T-cell (primary cell): Measurements from ENCODE around the gene ULK3. TPM values are rescaled to one million over a fixed set of nuclear protein-coding genes. Genes with fewer than 3 reads are reported as not detected.
A peak's percentile ranks its signal among the peaks of the same experiment; 100 is the strongest.

Experiments used
- ATAC-seq, 4 experiments: fragments of 200-7000 bp in 3 of 4; fragments of 150-1000 bp in 1 of 4; cut with Tn5 transposase; replicated peaks in 1 of 4; 1 replicate in 3 of 4; 2 replicates in 1 of 4; pipeline ENCODE4 v1.10.0; 2021; ENCODE audit warnings: moderate library complexity in 3 of 4, mild to moderate bottlenecking in 2 of 4, moderate number of reproducible peaks in 1 of 4
- CTCF ChIA-PET, 2 donors: fragments of 300-600 bp; sonication (Branson Sonifier 250); formaldehyde crosslinking; loops; one replicate each; lab custom pipeline; 2022; ENCODE audit warnings: antibody characterized with exemption in 2 of 2; lab: Charles Lee
- POLR2A ChIA-PET, 2 donors: fragments of 300-600 bp; sonication (Branson Sonifier 250); formaldehyde crosslinking; loops; one replicate each; lab custom pipeline; 2022; ENCODE audit warnings: antibody characterized with exemption in 2 of 2; lab: Charles Lee
- DNase-seq, 35 experiments: peaks; one replicate each; pipeline versions ENCODE4 v3.0.0 to v3.0.0-alpha.2; 2013 to 2023
- H3K27ac ChIP-seq: one replicate; pipeline ENCODE4 v1.5.1; 2013; ENCODE audit warnings: low read length
- H3K27me3 ChIP-seq, 2 experiments: replicated peaks in 1 of 2; 1 replicate in 1 of 2; 2 replicates in 1 of 2; pipeline versions ENCODE4 v1.6.1 to v1.7.0; 2013; ENCODE audit warnings: low read length in 1 of 2, mixed read lengths in 1 of 2; ENCODE audit not compliant: control insufficient read depth in 2 of 2, insufficient read depth in 2 of 2; ENCODE audit errors: extremely low read depth in 1 of 2
- H3K36me3 ChIP-seq, 2 donors: 1 replicate in 1 of 2; 2 replicates in 1 of 2; pipeline versions ENCODE4 v1.6.1 to v1.7.0; 2013; ENCODE audit warnings: low read length in 1 of 2; ENCODE audit not compliant: control insufficient read depth in 2 of 2, insufficient read depth in 1 of 2; ENCODE audit errors: extremely low read depth in 1 of 2
- H3K4me1 ChIP-seq, 2 experiments: 1 replicate in 1 of 2; 2 replicates in 1 of 2; pipeline versions ENCODE4 v1.6.1 to v1.7.0; 2013; ENCODE audit warnings: low read length in 2 of 2, mixed read lengths in 1 of 2; ENCODE audit not compliant: insufficient read depth in 2 of 2, control insufficient read depth in 1 of 2; ENCODE audit errors: extremely low read depth in 1 of 2
- H3K4me3 ChIP-seq, 2 donors: 1 replicate in 1 of 2; 2 replicates in 1 of 2; pipeline versions ENCODE4 v1.5.1 to v1.7.0; 2013; ENCODE audit warnings: mild to moderate bottlenecking in 2 of 2, low read length in 1 of 2, moderate library complexity in 1 of 2; ENCODE audit not compliant: control insufficient read depth in 1 of 2; ENCODE audit errors: extremely low read depth in 1 of 2
- H3K9me3 ChIP-seq: 2 replicates; pipeline ENCODE4 v1.7.0; 2013
- H3K27ac Mint-ChIP-seq, 2 donors: one replicate each; pipeline ENCODE4 v1.8.0; 2020 to 2021; ENCODE audit warnings: mild to moderate bottlenecking in 2 of 2, mixed read lengths in 2 of 2
- H3K27me3 Mint-ChIP-seq, 2 donors: one replicate each; pipeline ENCODE4 v1.8.0; 2021 to 2022; ENCODE audit warnings: mixed read lengths in 2 of 2
- H3K36me3 Mint-ChIP-seq: one replicate; pipeline ENCODE4 v1.8.0; 2021; ENCODE audit warnings: mixed read lengths
- H3K4me1 Mint-ChIP-seq, 3 donors: one replicate each; pipeline ENCODE4 v1.8.0; 2020 to 2022; ENCODE audit warnings: mixed read lengths in 3 of 3, mild to moderate bottlenecking in 1 of 3
- H3K4me3 Mint-ChIP-seq, 3 donors: one replicate each; pipeline ENCODE4 v1.8.0; 2020 to 2022; ENCODE audit warnings: mild to moderate bottlenecking in 3 of 3, mixed read lengths in 3 of 3, moderate library complexity in 3 of 3
- H3K9me3 Mint-ChIP-seq, 3 donors: one replicate each; pipeline ENCODE4 v1.8.0; 2020 to 2022; ENCODE audit warnings: mixed read lengths in 3 of 3
- WGBS: methylation state at CpG from one replicate; pipeline ENCODE4 v1.1.5; 2013; ENCODE audit warnings: missing lambda C conversion rate; ENCODE audit not compliant: insufficient coverage; 5-methylcytosine and 5-hydroxymethylcytosine counted together
- total RNA-seq, 35 experiments: library from RNA in 6 of 35; stranded (reverse) in 6 of 35; fragments of 120-200 nt in 1 of 35; gene quantifications; one replicate each; pipeline versions ENCODE4 v1.2.1 to v1.2.4 and lab custom pipeline; 2013 to 2026

ULK3 gene
- total RNA-seq, 5 donors from 2014 or later (not counting 1 experiment from before 2014, with no cell fraction given), result 53.4 to 112 (median 101) TPM

DNA sequence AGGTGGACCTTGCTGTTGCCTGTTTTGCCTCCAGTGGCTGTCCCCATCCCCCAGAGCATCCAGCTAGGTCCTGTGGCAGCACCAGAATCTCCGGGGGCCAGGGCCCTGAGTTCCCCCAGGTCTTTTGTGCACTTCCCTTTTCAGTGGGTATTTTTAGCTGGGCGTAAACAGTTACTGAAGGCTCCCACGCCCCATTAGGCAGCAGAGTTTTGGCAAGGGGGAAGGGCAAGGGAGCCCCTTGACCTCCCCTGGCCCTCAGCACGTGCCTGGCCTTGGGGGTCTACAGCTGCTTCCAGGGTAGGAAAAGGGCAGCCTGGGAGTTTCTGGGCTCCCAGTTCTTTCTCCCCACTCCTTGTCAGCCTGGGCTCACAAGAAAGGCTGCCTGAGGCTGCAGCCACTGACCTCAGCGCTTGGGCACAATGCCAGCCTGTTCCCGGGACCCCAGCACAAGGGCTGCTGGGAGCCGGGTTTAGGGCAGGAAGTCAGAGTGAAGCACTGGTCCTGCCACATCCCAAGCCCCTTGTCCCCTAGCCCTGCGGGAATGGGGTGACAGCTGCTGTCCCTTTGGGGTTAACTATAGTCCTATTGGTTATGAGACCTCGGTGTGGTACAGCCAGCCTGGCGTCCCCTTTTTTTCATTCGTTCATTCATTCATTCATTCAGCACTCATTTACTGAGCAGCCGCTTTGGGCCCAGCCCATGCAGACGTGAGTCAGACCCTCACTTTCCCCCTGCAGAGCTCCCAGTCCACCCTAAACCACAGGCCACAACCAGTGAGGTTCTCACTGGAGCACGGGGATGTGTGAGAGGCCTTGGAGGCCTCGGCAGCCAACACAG lies 52.7 kb downstream of the ULK3 start:
- Histone ChIP-seq H3K4me1 (peaks cover 76 to 96% of the 10 kb centered on the region in 2 experiments), H3K27ac (peak overlapping the region; percentile 93), H3K9me3 (no peaks in the 10 kb centered on the region), H3K27me3 (no peaks in the 10 kb centered on the region), H3K4me3 (peak overlapping the region; percentile 90 to 95), H3K36me3 (peaks cover 0 to 38% of the 10 kb centered on the region in 2 donors)
- ChIA-PET POLR2A (interaction anchor here in 1 of 2 donors (0.6 kb wide), 1 partner anchor 17 kb away, joined by 5 read pairs; no protein-coding TSS in a partner anchor), CTCF (interaction anchor here in 1 of 2 donors (1.0 to 8.6 kb wide), 3 partner anchors 9 to 19 kb away, joined by 4 to 158 read pairs (median 9); partner anchors contain the start of gene CSK)
- Mint-ChIP-seq H3K4me1 (peaks cover 92 to 95% (median 95%) of the 10 kb centered on the region in 3 donors), H3K4me3 (peak overlapping the region; percentile 84 to 93 (median 93)), H3K27ac (peak overlapping the region; percentile 99 to 100), H3K36me3 (peaks cover 14% of the 10 kb centered on the region), H3K27me3 (no peaks in the 10 kb centered on the region), H3K9me3 (no peaks in the 10 kb centered on the region)
- ATAC-seq, result no peak
- DNase-seq, result peak in 1 of 35 experiments; percentile 48
- WGBS, result 0% methylated on average over 8 of the region's 15 CpGs

- DNase-seq, result peak in 1 of 35 experiments; percentile 7
- H3K4me1 Mint-ChIP-seq, result peaks cover 92 to 95% (median 95%) of the 10 kb centered on the region in 3 donors
- peaks cover 14% of the 10 kb centered on the region for H3K36me3 Mint-ChIP-seq
Observed at GRCh38 chr15:74789741-74790079, 53.2 kb downstream of the ULK3 start.

DNA sequence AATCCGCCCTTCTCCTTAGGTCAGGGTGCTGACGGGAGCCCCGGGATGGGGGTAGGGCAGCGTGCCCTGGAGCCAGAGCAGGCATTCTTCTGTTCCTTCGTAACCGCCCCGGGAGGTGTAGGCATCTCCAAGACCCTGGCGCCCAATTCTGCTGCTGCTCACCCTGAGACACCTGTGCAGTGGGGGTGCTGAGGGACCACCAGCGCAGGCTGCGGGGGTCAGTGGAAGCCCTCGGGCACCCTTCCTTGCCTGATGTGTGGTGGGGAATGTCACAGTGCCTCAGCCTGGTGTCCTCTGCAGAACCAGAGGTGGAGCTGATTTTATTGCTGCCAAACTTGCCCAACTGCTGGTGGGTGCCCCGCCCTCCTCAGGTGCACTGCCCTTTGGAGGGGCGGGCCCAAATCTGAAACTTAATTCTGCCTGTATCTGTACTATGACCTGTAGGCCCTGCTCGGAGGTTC lies 53.8 kb downstream of the ULK3 start:
- Mint-ChIP-seq H3K4me3 (peak overlapping the region; percentile 84 to 93 (median 93)), H3K4me1 (peaks cover 93 to 95% (median 94%) of the 10 kb centered on the region in 3 donors), H3K9me3 (no peaks in the 10 kb centered on the region), H3K27ac (peak overlapping the region; percentile 99 to 100), H3K36me3 (peaks cover 14% of the 10 kb centered on the region), H3K27me3 (no peaks in the 10 kb centered on the region)
- H3K4me1 ChIP-seq, result peaks cover 66 to 95% of the 10 kb centered on the region in 2 experiments
- H3K9me3 ChIP-seq, result no peaks in the 10 kb centered on the region
- ATAC-seq (no peak), DNase-seq (peak in 8 of 35 experiments; percentile 32 to 58 (median 38))
- H3K27me3 ChIP-seq, result no peaks in the 10 kb centered on the region
- H3K4me3 ChIP-seq, result peak overlapping the region; percentile 90 to 95
- H3K36me3 ChIP-seq, result peaks cover 0 to 37% of the 10 kb centered on the region in 2 donors
- peak overlapping the region; percentile 93 for H3K27ac ChIP-seq
- WGBS, result 1% methylated on average over 14 of the region's 14 CpGs
- CTCF ChIA-PET, result interaction anchor here in 1 of 2 donors (1.8 kb wide), 1 partner anchor 18 kb away, joined by 9 read pairs; no protein-coding TSS in a partner anchor
- POLR2A ChIA-PET, result interaction anchor here in 1 of 2 donors (1.1 kb wide), 1 partner anchor 8 kb away, joined by 3 read pairs; no protein-coding TSS in a partner anchor

More at GRCh38 chr15:74789741-74790079, 53.2 kb downstream of the ULK3 start:
- Histone ChIP-seq H3K27me3 (no peaks in the 10 kb centered on the region), H3K9me3 (no peaks in the 10 kb centered on the region), H3K4me3 (peak overlapping the region; percentile 90 to 95), H3K4me1 (peaks cover 71 to 95% of the 10 kb centered on the region in 2 experiments), H3K36me3 (peaks cover 0 to 37% of the 10 kb centered on the region in 2 donors), H3K27ac (peak overlapping the region; percentile 93)
- Mint-ChIP-seq H3K4me3 (peak overlapping the region; percentile 84 to 93 (median 93)), H3K9me3 (no peaks in the 10 kb centered on the region), H3K27ac (peak overlapping the region; percentile 99 to 100), H3K27me3 (no peaks in the 10 kb centered on the region)
- WGBS, result 4% methylated on average over 3 of the region's 3 CpGs
- POLR2A ChIA-PET, result interaction anchor here in 1 of 2 donors (0.6 kb wide), 1 partner anchor 16 kb away, joined by 5 read pairs; no protein-coding TSS in a partner anchor
- CTCF ChIA-PET, result interaction anchor here in 1 of 2 donors (1.0 to 1.8 kb wide), 2 partner anchors 10 to 19 kb away, joined by 4 to 9 read pairs; no protein-coding TSS in a partner anchor
- ATAC-seq, result no peak

DNA sequence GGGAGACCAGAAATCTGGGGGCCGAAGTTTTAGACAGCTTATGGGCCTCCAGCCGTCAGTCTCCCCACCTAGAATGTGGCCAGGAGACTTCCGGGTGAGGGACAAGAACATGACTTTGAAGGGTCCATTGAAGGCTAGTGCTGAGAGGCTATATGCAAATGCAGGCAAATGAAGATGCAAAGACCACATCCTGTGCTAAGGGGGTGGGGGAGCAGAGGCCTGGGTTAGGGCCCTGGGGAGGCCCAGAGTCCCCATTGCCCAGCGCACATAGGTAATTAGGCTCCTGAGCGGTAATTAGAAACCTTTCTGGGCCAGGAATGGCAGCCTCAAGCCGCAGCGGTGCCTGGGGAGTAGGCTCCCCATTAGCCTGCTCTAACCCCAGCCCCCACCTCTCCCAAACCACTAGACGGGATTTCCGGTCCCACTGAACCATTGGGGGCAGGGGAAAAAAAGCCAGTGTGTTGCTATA lies 54.2 kb downstream of the ULK3 start:
- no peaks in the 10 kb centered on the region for H3K9me3 Mint-ChIP-seq
- CTCF ChIA-PET, result interaction anchor here (0.8 to 3.3 kb wide), 12 partner anchors 8 to 207 kb away, joined by 3 to 93 read pairs (median 8); partner anchors contain the start of gene SCAMP5 (in 1 of the 2)

GRCh38 chr15:74788042-74788682 lies 54.8 kb downstream of the ULK3 start:
- H3K9me3 Mint-ChIP-seq, result no peaks in the 10 kb centered on the region
- H3K4me3 Mint-ChIP-seq, result peak overlapping the region; percentile 84 to 93 (median 93)
- WGBS, result 0% methylated on average over 3 of the region's 7 CpGs
- Histone ChIP-seq H3K4me1 (peaks cover 62 to 95% of the 10 kb centered on the region in 2 experiments), H3K36me3 (peaks cover 0 to 37% of the 10 kb centered on the region in 2 donors), H3K4me3 (peak overlapping the region; percentile 90 to 95), H3K9me3 (no peaks in the 10 kb centered on the region), H3K27ac (peak overlapping the region; percentile 93), H3K27me3 (no peaks in the 10 kb centered on the region)
- no peak for ATAC-seq
- POLR2A ChIA-PET, result interaction anchor here (0.5 to 1.9 kb wide), 6 partner anchors 9 to 657 kb away, joined by 3 to 15 read pairs (median 6); no protein-coding TSS in a partner anchor
- H3K36me3 Mint-ChIP-seq, result peaks cover 14% of the 10 kb centered on the region
- CTCF ChIA-PET, result interaction anchor here (0.5 to 3.3 kb wide), 17 partner anchors 9 to 207 kb away, joined by 3 to 93 read pairs (median 5); partner anchors contain the start of genes RPP25 (in 1 of the 2) and SCAMP5 (in 1 of the 2)
- H3K4me1 Mint-ChIP-seq, result peaks cover 93 to 97% (median 94%) of the 10 kb centered on the region in 3 donors
- DNase-seq, result peak in 2 of 35 experiments; percentile 11 to 46
- no peaks in the 10 kb centered on the region for H3K27me3 Mint-ChIP-seq
- peak overlapping the region; percentile 99 to 100 for H3K27ac Mint-ChIP-seq

More for the DNA sequence above, 54.2 kb downstream of the ULK3 start:
- DNase-seq (peak in 31 of 35 experiments; percentile 33 to 73 (median 52)), ATAC-seq (peak; percentile 3 to 26 (median 11))
- peak overlapping the region; percentile 90 to 95 for H3K4me3 ChIP-seq
- Mint-ChIP-seq H3K36me3 (peaks cover 14% of the 10 kb centered on the region), H3K27me3 (no peaks in the 10 kb centered on the region), H3K4me3 (peak overlapping the region; percentile 84 to 93 (median 93)), H3K27ac (peak overlapping the region; percentile 99 to 100), H3K4me1 (peaks cover 94 to 97% (median 95%) of the 10 kb centered on the region in 3 donors)
- H3K27me3 ChIP-seq, result no peaks in the 10 kb centered on the region
- whole genome bisulfite sequencing, result 0% methylated on average over 4 of the region's 9 CpGs
- POLR2A ChIA-PET, result interaction anchor here (0.5 to 1.9 kb wide), 3 partner anchors 8 to 657 kb away, joined by 3 to 15 read pairs (median 6); no protein-coding TSS in a partner anchor
- peaks cover 0 to 37% of the 10 kb centered on the region in 2 donors for H3K36me3 ChIP-seq
- H3K27ac ChIP-seq, result peak overlapping the region; percentile 93
- no peaks in the 10 kb centered on the region for H3K9me3 ChIP-seq
- peaks cover 66 to 95% of the 10 kb centered on the region in 2 experiments for H3K4me1 ChIP-seq
